Body of pancreas (tissue), 4 donors: ENCODE data around the gene ESRRB. TPM values are rescaled to one million over a fixed set of nuclear protein-coding genes. Genes with fewer than 3 reads are reported as not detected.

ENCODE experiments used
- ATAC-seq: fragments of 150-250 bp; one replicate; pipeline ENCODE4 v1.9.1; 2016
- DNase-seq, 4 donors: peaks; one replicate each; pipeline ENCODE4 v3.0.0-alpha.2; 2019
- H3K27ac ChIP-seq, 4 donors: fragments of 200-600 bp; sonication (generic); 1 replicate in 3 of 4; 2 replicates in 1 of 4; pipeline versions ENCODE4 v1.5.1 to v1.6.1; 2016 to 2019; ENCODE audit warnings: mild to moderate bottlenecking in 1 of 4, mixed read lengths in 1 of 4, moderate library complexity in 1 of 4
- H3K27me3 ChIP-seq, 2 donors: fragments of 200-600 bp; sonication (generic); one replicate each; pipeline ENCODE4 v1.6.0; 2016; ENCODE audit warnings: mild to moderate bottlenecking in 1 of 2
- H3K36me3 ChIP-seq, 2 donors: fragments of 200-600 bp; sonication (generic); replicated peaks in 1 of 2; 2 replicates each; pipeline ENCODE4 v1.5.1; 2016; ENCODE audit warnings: low read depth in 2 of 2; ENCODE audit not compliant: insufficient read depth in 1 of 2
- H3K4me1 ChIP-seq: fragments of 200-600 bp; sonication (generic); one replicate; pipeline ENCODE4 v1.6.0; 2016
- H3K4me3 ChIP-seq, 2 donors: fragments of 200-600 bp; sonication (generic); 1 replicate in 1 of 2; 2 replicates in 1 of 2; pipeline ENCODE4 v1.5.1; 2016 to 2019
- H3K9me3 ChIP-seq, 3 donors: fragments of 200-600 bp; sonication (generic); 1 replicate in 2 of 3; 2 replicates in 1 of 3; pipeline ENCODE4 v1.5.1; 2016
- POLR2A ChIP-seq, 3 donors: fragments of 450-650 bp; IDR thresholded peaks; one replicate each; pipeline ENCODE4 v1.6.1; 2016; ENCODE audit warnings: antibody characterized with exemption in 3 of 3, mild to moderate bottlenecking in 2 of 3
- WGBS, 2 donors: methylation state at CpG; one replicate each; pipeline ENCODE4 v1.1.5; 2017; 5-methylcytosine and 5-hydroxymethylcytosine counted together
- intact Hi-C: fragments of 100-400 bp; cut with DNase I; formaldehyde crosslinking; loops from one replicate; pipeline ENCODE4 v1.15.1; 2023
- total RNA-seq, 2 donors: library from RNA; depleted of rRNA; stranded (reverse); fragments of >200 nt; gene quantifications; one replicate each; pipeline ENCODE4 v1.1.0, GENCODE V29; 2016
- TF ChIP-seq, protein P1 (sequence below), 7 experiments: fragments of 450-650 bp in 4 of 7; fragments of 200-600 bp in 3 of 7; sonication (generic) in 3 of 7; IDR thresholded peaks; one replicate each; pipeline ENCODE4 v1.5.1; 2016 to 2019; ENCODE audit warnings: antibody characterized with exemption in 7 of 7

The ESRRB gene
- total RNA-seq, 2 donors from 2014 or later, result not detected

DNA sequence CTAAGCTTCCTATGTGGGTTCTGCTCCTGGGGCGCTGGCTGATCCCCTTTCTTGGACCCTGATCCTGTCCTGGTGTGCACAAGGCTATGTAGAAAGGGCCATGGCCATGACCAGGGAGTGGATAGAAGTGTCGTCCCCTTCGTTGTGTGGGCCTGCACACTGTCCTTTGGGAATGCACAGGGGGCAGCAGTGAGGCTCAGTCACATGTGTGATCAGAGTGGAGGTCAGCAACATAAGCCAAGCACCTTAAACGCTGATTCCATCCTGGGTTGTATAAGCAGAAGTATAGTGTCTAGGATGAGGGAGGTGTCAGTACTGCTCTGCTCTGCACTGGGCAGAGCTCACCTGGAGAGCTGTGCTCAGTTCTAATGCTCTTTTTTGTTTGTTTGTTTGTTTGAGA is 48.4 kb downstream of the ESRRB start:
- ATAC-seq, result no peak
- no peak for DNase-seq
- Histone ChIP-seq H3K36me3 (no peaks in the 10 kb centered on the region), H3K27ac (no peak overlapping the region), H3K27me3 (no peaks in the 10 kb centered on the region), H3K4me1 (no peaks in the 10 kb centered on the region), H3K4me3 (no peak overlapping the region), H3K9me3 (no peaks in the 10 kb centered on the region)
- 78 to 93% methylated on average over 3 to 4 of the region's 4 CpGs for WGBS, 2 donors
- TF ChIP-seq, protein P1, sequence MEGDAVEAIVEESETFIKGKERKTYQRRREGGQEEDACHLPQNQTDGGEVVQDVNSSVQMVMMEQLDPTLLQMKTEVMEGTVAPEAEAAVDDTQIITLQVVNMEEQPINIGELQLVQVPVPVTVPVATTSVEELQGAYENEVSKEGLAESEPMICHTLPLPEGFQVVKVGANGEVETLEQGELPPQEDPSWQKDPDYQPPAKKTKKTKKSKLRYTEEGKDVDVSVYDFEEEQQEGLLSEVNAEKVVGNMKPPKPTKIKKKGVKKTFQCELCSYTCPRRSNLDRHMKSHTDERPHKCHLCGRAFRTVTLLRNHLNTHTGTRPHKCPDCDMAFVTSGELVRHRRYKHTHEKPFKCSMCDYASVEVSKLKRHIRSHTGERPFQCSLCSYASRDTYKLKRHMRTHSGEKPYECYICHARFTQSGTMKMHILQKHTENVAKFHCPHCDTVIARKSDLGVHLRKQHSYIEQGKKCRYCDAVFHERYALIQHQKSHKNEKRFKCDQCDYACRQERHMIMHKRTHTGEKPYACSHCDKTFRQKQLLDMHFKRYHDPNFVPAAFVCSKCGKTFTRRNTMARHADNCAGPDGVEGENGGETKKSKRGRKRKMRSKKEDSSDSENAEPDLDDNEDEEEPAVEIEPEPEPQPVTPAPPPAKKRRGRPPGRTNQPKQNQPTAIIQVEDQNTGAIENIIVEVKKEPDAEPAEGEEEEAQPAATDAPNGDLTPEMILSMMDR (IDR thresholded peaks at IDR 0.05), result no peak
- no peak for TF ChIP-seq POLR2A (IDR thresholded peaks at IDR 0.05)
- intact Hi-C loops, result no loop called here

DNA sequence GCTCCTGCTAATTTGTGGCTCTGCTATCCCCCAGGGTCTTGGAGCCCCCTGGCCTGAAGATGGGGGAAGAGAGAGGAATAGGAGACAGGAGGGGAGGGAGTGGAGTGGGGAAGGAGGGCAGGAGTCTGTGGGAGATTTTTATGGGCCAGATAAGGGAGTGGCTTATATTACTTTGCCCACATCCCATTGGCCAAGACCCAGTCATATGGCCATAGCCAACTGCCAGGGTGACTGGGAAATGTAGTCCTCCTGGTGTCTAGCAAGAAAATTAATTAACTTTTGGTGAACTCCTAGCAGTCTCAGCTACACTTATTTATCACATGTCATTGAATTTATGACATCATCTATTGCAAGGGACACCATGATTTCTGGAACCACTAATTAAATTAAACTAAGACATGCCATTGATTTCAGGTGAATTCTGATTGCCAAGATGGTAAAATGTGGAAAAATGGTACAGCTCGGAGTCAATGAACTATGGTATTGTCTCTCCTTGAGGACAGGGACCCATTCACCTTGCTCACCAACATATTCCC is 50.3 kb downstream of the ESRRB start:
- intact Hi-C loops, result no loop called here
- no peaks in the 10 kb centered on the region for H3K36me3 ChIP-seq
- H3K9me3 ChIP-seq, result no peaks in the 10 kb centered on the region
- DNase-seq, result no peak
- H3K4me3 ChIP-seq, result no peak overlapping the region
- TF ChIP-seq, protein P1 (IDR thresholded peaks at IDR 0.05), result no peak
- TF ChIP-seq POLR2A (IDR thresholded peaks at IDR 0.05), result no peak
- H3K27me3 ChIP-seq, result no peaks in the 10 kb centered on the region
- no peaks in the 10 kb centered on the region for H3K4me1 ChIP-seq
- H3K27ac ChIP-seq, result no peak overlapping the region
- 75 to 93% methylated on average over 1 of the region's 1 CpG for WGBS, 2 donors
- ATAC-seq, result no peak

DNA sequence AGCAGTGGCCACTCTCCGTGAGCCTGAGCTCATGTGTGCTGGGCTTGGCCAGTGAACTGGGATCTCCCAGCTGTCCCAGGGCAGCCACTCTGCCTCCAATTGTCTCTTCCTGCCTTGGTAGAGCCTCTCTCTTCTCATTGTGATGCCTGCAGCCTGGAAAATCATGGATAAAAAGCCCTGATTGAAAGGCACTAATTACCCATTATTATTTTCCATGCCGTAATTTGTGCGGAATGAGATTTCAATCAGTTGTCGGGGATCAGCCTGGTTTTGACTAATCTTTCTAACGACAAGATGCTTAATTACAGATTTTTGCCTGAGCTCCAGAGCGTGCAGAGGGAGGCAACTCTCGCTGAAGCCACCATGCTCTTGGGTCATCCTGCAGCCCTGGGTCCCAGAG is 52.7 kb downstream of the ESRRB start:
- intact Hi-C loops, result no loop called here
- no peak for ATAC-seq
- DNase-seq, result no peak
- Histone ChIP-seq H3K27ac (no peak overlapping the region), H3K36me3 (no peaks in the 10 kb centered on the region), H3K4me3 (no peak overlapping the region), H3K4me1 (no peaks in the 10 kb centered on the region), H3K27me3 (no peaks in the 10 kb centered on the region), H3K9me3 (no peaks in the 10 kb centered on the region)
- WGBS, 2 donors, result 79 to 84% methylated on average over 7 of the region's 7 CpGs
- TF ChIP-seq, protein P1 (IDR thresholded peaks at IDR 0.05), result no peak
- no peak for TF ChIP-seq POLR2A (IDR thresholded peaks at IDR 0.05)

DNA sequence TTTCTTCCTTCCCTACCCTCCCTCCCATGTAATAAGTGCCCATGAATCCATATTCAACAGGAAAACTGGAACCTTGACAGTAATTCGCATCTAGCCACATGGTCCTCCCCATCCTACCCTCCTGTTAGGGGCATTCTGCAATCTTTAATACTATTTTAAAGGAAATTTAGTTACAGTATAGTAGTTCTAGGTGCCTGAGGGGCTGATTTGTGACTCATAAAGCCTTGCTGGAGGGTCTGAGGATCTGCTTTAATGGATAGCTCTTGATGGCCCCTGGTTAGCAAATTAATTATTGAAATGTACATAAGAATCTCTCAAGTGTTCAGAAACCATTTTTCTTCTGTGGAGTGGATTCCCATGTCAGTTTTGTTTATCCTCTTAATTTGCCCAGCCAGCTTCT is 54.1 kb downstream of the ESRRB start:
- 82 to 83% methylated on average over 1 of the region's 1 CpG for WGBS, 2 donors
- H3K27ac ChIP-seq, result no peak overlapping the region
- H3K27me3 ChIP-seq, result no peaks in the 10 kb centered on the region
- DNase-seq (no peak), ATAC-seq (no peak)
- H3K4me3 ChIP-seq, result no peak overlapping the region
- intact Hi-C loops, result no loop called here
- TF ChIP-seq, protein P1 (IDR thresholded peaks at IDR 0.05), result no peak
- no peak for TF ChIP-seq POLR2A (IDR thresholded peaks at IDR 0.05)
- H3K36me3 ChIP-seq, result no peaks in the 10 kb centered on the region
- no peaks in the 10 kb centered on the region for H3K9me3 ChIP-seq
- no peaks in the 10 kb centered on the region for H3K4me1 ChIP-seq

DNA sequence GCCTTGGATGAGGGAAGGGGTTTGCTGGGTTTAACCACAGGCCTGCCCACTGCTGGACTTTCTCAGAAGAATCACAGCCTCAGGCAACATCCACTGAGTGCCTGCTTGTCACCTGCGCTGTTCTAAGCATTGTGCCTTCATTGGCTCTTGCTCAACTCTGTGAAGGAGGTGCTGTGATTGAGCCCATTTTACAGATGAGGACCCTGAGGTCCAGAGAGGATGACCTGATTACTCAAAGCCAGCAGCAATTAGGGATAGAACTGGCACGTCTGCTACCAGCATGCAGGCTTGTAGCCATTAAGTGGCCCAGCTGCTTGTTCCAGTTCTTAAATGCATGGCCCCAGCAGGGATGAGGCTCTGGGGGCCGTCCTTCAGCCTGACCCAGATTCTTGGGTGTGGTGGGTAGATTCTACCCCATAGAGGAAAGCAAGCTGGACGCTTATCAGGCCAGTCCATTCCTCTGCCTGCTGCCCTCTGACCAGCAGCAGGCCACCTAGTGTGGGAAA is 54.6 kb downstream of the ESRRB start:
- no peak for DNase-seq
- H3K27ac ChIP-seq, result no peak overlapping the region
- intact Hi-C loops, result no loop called here
- H3K9me3 ChIP-seq, result no peaks in the 10 kb centered on the region
- no peaks in the 10 kb centered on the region for H3K36me3 ChIP-seq
- TF ChIP-seq, protein P1 (IDR thresholded peaks at IDR 0.05), result no peak
- WGBS, 2 donors, result 67 to 79% methylated on average over 4 of the region's 4 CpGs
- no peak overlapping the region for H3K4me3 ChIP-seq
- H3K4me1 ChIP-seq, result no peaks in the 10 kb centered on the region
- no peak for ATAC-seq
- H3K27me3 ChIP-seq, result no peaks in the 10 kb centered on the region
